ENCODE measurements around the gene C1QTNF6.

GRCh38 chr22:37232140-37232998, 44.3 kb upstream of the C1QTNF6 start:
- no peak for TF ChIP-seq CTCF (tag by site-specific recombination; IDR thresholded peaks at IDR 0.05)
- TF ChIP-seq, protein P1, sequence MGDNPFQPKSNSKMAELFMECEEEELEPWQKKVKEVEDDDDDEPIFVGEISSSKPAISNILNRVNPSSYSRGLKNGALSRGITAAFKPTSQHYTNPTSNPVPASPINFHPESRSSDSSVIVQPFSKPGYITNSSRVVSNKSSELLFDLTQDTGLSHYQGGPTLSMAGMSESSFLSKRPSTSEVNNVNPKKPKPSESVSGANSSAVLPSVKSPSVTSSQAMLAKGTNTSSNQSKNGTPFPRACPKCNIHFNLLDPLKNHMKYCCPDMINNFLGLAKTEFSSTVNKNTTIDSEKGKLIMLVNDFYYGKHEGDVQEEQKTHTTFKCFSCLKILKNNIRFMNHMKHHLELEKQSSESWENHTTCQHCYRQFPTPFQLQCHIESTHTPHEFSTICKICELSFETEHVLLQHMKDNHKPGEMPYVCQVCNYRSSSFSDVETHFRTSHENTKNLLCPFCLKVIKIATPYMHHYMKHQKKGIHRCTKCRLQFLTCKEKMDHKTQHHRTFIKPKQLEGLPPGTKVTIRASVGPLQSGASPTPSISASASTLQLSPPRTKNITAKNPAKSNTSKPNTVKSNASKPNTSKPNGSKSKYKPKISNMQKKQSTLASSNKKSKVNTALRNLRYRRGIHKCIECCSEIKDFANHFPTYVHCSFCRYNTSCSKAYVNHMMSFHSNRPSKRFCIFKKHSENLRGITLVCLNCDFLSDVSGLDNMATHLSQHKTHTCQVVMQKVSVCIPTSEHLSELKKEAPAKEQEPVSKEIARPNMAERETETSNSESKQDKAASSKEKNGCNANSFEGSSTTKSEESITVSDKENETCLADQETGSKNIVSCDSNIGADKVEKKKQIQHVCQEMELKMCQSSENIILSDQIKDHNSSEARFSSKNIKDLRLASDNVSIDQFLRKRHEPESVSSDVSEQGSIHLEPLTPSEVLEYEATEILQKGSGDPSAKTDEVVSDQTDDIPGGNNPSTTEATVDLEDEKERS (tag by site-specific recombination; IDR thresholded peaks at IDR 0.05) = no peak
- TF ChIP-seq GFI1B (tag by site-specific recombination; IDR thresholded peaks at IDR 0.05) = no peak
